Measurements from ENCODE around the gene SLC25A21.
A peak's percentile ranks its signal among the peaks of the same experiment; 100 is the strongest.

Gene SLC25A21

GRCh38 chr14:36942522-36943245, 229.7 kb downstream of the SLC25A21 start:
- no peaks in the 10 kb centered on the region for H3K36me3 Mint-ChIP-seq (ENCODE audit: low read depth)
- peak in 2 of 3 experiments; percentile 7 to 35 for TF ChIP-seq CTCF (IDR thresholded peaks at IDR 0.05; ENCODE audit: unreplicated experiment in 3 of 3)
- H3K27ac Mint-ChIP-seq: no peak overlapping the region
- no peaks in the 10 kb centered on the region for H3K4me1 Mint-ChIP-seq
- peaks cover 40% of the 10 kb centered on the region for H3K27me3 Mint-ChIP-seq (ENCODE audit: low read depth)
- H3K4me3 Mint-ChIP-seq: no peak overlapping the region
- no peaks in the 10 kb centered on the region for H3K9me3 Mint-ChIP-seq

GRCh38 chr14:36941783-36942521, 230.5 kb downstream of the SLC25A21 start:
- Mint-ChIP-seq H3K4me1 (no peaks in the 10 kb centered on the region), H3K9me3 (no peaks in the 10 kb centered on the region), H3K27ac (no peak overlapping the region), H3K27me3 (ENCODE audit: low read depth) (peaks cover 39% of the 10 kb centered on the region), H3K36me3 (ENCODE audit: low read depth) (no peaks in the 10 kb centered on the region), H3K4me3 (no peak overlapping the region)
- TF ChIP-seq CTCF (IDR thresholded peaks at IDR 0.05; ENCODE audit: unreplicated experiment in 3 of 3): peak; percentile 96 to 99 (median 98)

GRCh38 chr14:36940476-36940875, 231.9 kb downstream of the SLC25A21 start:
- no peaks in the 10 kb centered on the region for H3K9me3 Mint-ChIP-seq
- no peak for TF ChIP-seq CTCF (IDR thresholded peaks at IDR 0.05; ENCODE audit: unreplicated experiment in 3 of 3)
- no peaks in the 10 kb centered on the region for H3K4me1 Mint-ChIP-seq
- peaks cover 37% of the 10 kb centered on the region for H3K27me3 Mint-ChIP-seq (ENCODE audit: low read depth)
- no peak overlapping the region for H3K4me3 Mint-ChIP-seq
- H3K27ac Mint-ChIP-seq: no peak overlapping the region
- no peaks in the 10 kb centered on the region for H3K36me3 Mint-ChIP-seq (ENCODE audit: low read depth)

- Mint-ChIP-seq H3K9me3 (no peaks in the 10 kb centered on the region), H3K27ac (no peak overlapping the region), H3K4me3 (no peak overlapping the region), H3K4me1 (no peaks in the 10 kb centered on the region), H3K36me3 (ENCODE audit: low read depth) (no peaks in the 10 kb centered on the region), H3K27me3 (ENCODE audit: low read depth) (peaks cover 33% of the 10 kb centered on the region)
- TF ChIP-seq CTCF (IDR thresholded peaks at IDR 0.05; ENCODE audit: unreplicated experiment in 3 of 3): no peak
Measured at GRCh38 chr14:36939265-36939664, 233.1 kb downstream of the SLC25A21 start.

- peaks cover 28% of the 10 kb centered on the region for H3K27me3 Mint-ChIP-seq (ENCODE audit: low read depth)
- H3K4me3 Mint-ChIP-seq: no peak overlapping the region
- H3K4me1 Mint-ChIP-seq: no peaks in the 10 kb centered on the region
- TF ChIP-seq CTCF (IDR thresholded peaks at IDR 0.05; ENCODE audit: unreplicated experiment in 3 of 3): no peak
- no peaks in the 10 kb centered on the region for H3K9me3 Mint-ChIP-seq
- no peak overlapping the region for H3K27ac Mint-ChIP-seq
- no peaks in the 10 kb centered on the region for H3K36me3 Mint-ChIP-seq (ENCODE audit: low read depth)
Measured at GRCh38 chr14:36938678-36939077, 233.7 kb downstream of the SLC25A21 start.

Data from nephron (organoid).